ENCODE measurements around the gene KRTAP4-7.
"Not testable (repeated sequence)": the region's sequence is repeated elsewhere in the genome, so short reads cannot be mapped to it uniquely, and the experiment has no call there.

Gene KRTAP4-7

DNA sequence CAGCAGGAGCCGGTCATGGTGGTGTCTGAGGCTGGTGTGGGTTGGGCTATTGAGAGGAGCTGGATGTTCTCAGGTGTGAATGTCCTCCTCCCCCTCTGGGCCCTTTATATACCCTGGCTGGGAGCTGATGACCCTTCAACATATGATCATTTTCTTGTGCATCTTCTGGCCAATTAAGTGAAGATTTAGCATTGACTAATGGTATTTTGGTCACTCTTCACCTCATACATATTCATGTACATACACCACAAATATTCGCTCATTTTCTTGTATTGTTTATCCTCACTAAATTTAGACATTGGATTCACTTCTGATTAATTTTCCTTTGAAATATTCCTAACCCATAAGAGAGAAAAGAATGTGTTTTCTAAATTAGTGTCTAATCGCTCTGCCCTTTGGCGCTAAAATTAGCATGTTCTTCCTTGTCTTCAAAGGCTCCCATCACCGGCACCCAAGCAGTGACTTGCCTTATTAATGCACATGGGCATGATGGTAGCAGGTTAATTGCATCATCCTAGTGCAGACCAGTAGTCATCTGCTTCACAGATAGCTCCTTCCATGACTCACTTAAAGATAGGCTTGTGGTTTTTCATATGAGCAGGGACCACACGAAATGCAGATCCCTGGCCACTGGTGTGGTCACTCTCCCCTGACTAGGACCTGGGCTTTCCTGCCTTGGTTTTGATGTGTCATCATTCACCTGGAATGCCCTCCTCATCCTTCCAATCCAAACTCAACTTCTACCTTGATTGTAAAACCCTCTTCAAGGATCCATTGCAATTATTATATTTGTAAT lies 17.9 kb upstream of the KRTAP4-7 start, which contains the start of gene KRTAP2-4:
Gene KRTAP2-4, minus strand, starts transcription at position 51 of the 796 bp plus-strand sequence. Its CDS starts 34 bp downstream, at position 17.
- no peak for DNase-seq

DNA sequence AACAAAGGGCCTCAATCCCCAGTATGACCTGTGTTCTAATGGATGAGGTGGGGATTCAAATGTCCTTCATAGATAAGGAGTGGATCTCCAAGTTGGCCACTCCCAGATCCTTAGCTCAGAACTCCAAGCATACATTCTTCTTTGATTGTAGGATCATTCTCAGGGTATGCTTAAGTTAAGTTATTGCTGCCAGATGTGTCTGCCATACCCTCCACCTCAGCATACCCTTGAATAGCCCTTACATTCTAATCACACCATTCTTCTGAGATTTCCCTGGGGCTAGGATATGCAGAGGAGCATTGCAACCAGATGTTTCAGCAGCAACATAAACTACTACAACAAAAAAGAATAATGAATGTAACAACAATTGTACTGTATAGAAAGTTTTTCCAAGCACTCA lies 16.7 kb upstream of the KRTAP4-7 start:
- no peak for DNase-seq

DNA sequence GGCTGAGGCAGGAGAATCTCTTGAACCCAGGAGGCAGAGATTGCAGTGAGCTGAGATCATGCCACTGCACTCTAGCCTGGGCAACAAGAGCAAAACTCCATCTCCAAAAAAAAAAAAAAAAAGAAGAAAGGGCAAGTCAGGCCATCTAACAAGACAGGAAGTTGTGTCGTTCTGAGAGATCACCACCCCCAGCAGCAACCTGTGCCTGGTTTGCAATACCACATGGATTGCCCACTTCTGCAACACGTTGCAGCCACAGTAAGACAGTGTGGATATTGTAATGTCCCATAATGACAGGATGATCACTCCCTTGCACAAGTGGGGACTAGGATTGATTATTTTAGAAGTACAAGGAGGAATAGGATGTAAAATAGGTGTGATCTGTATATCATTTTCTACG lies 14.9 kb upstream of the KRTAP4-7 start:
- no peak for DNase-seq

DNA sequence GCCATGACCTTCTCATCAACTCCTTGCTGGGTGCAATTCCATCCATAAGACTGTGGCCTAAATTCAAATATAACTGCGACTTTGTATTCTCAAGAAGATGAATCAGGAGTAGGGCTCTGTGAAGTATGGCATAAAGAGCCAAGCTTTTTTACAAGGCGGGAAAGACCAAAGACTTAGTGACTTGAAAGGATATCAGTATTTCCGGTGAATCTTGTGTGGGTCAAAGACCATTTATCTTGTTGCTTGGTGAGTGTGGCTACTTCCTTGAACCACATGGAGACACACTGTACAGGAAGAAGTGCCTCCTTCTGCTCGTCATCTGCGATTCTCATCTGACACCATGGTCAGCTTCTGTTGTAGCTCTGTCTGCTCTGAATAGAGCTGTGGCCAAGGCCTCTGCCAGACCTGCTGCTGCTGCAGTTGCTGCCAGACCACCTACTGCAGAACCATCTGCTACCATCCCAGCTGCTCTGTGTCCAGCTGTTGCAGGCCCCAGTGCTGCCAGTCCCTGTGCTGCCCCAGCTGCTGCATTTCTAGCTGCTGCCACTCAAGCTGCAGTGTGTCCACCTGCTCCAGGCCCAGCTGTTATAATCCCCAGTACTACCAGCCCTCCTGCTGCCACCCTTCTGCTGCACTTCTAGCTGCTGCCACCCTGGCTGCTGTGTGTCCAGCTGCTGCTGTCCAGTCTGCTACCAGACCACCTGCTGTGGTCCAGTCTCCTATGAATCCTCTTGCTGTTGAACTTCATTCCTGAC lies 12.2 kb upstream of the KRTAP4-7 start:
- DNase-seq: no peak

DNA sequence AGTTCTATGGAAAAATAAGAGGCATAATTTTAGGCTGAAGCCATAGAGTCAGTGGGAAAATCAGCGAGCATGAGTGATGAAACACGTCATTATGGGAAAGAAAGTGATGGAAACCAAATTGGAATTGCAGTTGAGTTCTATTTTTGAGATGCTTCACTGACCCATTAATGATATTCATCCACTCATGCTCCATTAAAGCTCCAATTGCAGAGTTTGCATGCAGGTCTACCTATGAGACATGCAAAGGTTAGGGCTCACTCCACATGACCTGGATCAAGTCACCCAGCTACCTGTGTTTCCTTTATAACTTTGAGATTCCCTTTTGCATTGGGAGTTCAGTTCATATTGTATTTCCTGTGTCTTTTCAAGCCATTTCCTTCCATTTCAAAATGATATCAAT lies 10.3 kb upstream of the KRTAP4-7 start:
- no peak for DNase-seq

DNA sequence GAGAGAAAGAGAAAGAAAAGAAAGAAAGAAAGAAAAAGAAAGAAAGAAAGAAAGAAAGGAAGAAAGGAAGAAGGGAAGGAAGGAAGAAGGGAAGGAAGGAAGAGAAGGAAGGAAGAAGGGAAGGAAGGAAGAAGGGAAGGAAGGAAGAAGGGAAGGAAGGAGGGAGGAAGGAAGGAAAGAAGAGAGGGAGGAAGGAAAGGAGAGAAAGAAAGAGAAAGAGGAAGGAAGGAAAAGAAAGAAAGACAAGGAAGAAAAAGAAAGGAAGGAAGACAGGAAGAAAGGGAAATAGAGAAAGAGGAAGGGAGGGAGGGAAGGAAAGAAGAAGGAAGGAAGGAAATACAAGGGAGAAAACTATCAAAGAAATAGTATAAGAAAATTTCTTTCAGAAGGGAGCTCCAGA lies 7.2 kb upstream of the KRTAP4-7 start:
- no peak for DNase-seq

DNA sequence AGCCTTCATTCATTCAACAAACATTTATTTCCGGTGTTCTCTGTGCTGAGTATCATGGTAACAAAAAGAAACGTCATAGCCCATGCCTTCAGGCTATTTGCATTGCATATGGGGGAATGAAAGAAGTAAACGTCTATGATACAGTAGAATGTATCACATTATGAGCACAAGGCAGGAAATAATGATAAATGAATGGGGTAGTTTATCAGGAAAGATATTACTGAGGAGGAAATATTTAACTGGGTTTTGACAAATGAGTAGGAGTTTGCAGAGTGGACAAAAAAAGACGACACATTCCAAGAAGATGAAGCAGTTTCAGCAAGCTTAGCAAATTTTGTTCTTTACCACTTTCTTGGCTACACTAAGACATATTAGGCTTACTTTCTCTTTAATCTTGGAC lies 1.3 kb upstream of the KRTAP4-7 start:
- DNase-seq: no peak

DNA sequence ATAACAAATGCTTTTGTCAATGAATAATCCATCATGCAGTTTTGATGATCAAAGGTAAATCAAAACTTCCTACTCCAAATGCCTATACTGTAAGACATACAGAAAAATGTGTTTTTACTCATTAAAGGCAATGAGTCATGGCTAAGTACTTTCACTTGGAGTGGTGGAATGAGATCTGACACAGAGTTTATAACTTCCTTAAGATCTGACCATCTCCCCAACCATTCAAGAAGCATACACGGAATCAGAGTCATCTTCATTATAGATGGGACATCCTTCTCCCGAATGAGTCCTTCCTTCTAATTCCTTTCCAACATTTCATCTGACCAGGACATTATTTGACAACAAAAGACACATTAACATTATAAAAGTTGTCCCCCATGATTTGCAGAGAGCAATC lies 523 bp upstream of the KRTAP4-7 start:
- DNase-seq: not testable (repeated sequence)

DNA sequence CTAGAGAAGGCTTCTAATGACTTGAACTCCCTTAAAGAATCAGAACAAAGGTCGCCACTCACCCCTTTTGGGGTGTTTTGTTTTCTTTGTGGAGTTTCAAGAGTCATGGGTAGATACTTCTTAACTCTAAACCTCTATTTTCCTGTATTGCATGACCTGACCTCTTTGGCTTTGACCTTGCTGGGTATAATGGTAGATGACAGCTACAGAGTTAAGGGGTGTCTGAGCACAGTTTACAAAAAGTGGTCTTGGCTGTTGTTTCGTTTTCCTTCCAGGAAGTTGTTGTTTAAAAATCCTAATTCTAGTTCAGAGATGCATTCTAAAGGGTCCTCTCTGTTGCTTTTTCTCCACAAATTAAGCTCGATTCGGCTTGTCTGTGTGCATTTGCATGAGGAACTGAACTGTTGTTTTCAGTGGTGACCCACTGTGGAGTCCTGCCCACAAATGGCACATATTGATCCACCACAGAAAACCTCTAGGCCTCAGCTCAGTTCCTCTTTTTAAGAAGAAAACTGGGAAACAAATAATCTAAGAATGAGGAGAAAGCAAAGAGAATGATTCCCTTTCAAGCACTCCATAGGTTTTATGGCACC lies 4.9 kb downstream of the KRTAP4-7 start:
- not testable (repeated sequence) for DNase-seq

DNA sequence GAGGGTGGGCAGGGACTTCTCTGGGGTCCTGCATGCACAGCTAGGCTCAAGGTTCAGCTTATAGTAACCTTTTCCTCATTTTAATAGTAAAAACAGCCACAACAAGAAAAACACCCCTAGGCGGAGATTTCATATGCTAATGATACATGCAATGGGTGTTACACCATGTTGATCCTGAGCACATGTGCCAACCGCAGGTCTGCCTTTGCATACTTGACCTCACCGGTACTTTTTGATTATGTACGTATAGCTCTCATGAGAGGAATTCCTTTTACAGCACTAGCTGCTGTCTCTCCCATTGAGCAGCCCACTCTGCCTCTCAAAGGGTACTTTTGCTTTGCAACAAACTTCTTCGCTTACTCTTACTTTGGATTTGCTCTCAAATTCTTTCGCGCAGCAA lies 12.1 kb downstream of the KRTAP4-7 start:
- DNase-seq: no peak

DNA sequence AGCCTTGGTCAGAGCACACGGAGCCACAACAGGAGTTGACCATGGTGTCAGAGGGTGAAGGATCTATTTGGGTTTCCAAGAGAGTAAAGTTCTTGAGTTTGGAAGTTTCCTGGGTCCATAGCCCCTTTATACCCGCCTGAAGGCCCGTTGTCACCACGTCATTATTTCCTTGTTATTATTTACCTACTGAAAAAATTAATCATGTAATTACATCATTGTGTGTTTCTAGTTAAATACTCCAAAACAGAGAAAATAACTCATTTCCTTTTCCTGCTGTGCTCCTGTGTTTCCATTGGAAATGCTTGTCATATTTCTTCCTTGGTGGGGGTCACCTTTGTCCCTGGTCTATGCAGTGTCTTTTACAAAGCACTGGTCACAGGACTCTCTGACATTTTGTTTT lies 14.1 kb downstream of the KRTAP4-7 start, which contains the start of gene KRTAP4-8:
Gene KRTAP4-8, minus strand, starts transcription at position 101 of the 400 bp plus-strand sequence. Its CDS starts 58 bp downstream, at position 43.
- DNase-seq: no peak

DNA sequence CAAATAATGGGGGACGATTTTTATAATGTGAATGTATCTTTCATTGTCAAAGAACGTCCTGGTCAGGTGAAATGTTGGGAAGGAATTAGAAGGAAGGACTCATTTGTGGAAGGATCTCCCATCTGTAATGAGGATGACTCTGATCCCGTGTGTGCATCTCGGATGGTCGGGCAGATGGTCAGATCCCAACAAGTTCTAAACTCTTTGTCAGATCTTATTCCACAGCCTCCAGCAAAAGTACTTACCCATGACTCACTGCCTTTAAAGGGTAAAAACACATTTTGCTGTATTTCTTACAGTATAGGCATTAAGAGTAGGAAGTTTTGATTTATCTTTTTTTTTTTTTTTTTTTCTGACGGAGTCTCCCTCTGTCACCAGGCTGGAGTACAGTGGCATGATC lies 14.5 kb downstream of the KRTAP4-7 start:
- DNase-seq: no peak

DNA sequence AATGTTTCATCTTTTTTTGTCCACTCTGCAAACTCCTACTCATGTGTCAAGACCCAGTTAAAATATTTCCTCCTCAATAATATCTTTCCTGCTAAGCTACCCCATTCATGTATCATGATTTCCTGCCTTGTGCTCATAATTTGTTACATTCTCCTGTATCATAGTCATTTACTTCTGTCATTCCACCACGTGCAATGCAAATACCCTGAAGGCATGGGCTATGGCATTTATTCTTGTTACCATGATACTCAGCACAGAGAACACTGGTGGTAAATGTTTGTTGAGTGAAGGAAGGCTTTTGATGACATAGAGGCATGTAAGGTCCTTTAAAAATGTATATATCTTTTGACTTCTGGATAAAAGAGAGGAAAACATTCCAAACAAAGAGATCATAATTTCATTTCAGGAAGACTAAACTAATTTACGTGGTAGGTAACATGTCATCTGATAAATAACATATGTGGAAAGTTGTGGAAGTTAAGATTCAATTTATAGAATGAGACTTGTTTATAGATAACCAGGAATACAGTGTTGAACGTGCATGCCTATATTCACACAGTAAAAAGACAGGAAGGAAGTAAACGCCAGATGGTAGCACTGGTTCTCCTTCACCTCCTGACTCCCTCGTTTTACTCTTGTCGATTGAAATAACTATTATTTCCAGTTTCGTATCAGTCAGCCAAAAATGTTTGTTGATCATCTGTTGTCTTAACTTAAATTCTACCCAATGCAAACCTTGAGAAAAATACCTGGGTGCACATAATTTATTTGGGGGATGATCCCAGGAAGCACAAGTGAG lies 15.9 kb downstream of the KRTAP4-7 start:
- DNase-seq: not testable (repeated sequence)

DNA sequence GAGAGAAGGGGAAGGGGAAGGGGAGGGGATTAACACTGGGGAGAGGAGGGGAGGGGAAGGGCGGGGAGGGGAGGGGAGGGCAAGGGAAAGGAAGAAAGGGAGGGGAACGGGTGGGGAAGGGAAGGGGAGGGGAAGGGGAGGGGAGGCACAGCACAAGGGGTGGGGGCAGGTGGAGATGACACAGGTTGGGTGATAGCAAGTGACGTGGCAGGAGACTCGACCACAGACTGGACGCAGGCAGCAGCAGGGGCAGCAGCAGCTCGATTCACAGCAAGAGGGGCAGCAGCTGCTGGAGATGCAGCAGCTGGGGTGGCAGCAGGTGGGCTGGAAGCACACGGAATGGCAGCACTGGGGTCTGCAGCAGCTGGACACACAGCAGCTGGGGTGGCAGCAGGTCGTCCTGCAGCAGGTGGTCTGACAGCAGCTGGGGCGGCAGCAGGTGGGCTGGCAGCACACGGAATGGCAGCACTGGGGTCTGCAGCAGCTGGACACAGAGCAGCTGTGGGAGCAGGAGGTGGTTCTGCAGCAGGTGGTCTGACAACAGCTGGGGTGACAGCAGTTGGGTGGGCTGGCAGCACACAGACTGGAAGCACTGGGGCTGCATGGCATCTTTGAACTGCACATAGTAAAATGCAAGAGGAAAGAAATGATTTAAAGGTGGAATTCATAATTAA lies 17.8 kb downstream of the KRTAP4-7 start, which contains the start of gene KRTAP4-16:
Gene KRTAP4-16, minus strand, starts transcription at position 624 of the 674 bp plus-strand sequence. Its CDS starts 0 bp downstream, at position 624.
- no peak for DNase-seq

DNA sequence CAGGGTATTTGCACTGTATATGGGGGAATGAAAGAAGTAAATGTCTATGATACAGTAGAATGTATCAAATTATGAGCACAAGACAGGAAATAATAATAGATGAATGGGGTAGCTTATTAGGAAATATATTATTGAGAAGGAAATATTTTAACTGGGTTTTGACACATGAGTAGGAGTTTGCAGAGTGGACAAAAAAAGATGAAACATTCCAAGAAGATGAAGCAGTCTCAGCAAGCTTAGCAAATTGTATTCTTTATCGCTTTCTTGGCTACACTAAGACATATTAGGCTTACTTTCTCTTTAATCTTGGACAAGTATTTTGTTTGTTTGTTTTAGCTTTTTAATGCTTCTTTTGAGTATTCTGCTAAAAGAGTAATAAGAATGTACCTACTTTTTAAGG lies 19.9 kb downstream of the KRTAP4-7 start:
- no peak for DNase-seq

DNA sequence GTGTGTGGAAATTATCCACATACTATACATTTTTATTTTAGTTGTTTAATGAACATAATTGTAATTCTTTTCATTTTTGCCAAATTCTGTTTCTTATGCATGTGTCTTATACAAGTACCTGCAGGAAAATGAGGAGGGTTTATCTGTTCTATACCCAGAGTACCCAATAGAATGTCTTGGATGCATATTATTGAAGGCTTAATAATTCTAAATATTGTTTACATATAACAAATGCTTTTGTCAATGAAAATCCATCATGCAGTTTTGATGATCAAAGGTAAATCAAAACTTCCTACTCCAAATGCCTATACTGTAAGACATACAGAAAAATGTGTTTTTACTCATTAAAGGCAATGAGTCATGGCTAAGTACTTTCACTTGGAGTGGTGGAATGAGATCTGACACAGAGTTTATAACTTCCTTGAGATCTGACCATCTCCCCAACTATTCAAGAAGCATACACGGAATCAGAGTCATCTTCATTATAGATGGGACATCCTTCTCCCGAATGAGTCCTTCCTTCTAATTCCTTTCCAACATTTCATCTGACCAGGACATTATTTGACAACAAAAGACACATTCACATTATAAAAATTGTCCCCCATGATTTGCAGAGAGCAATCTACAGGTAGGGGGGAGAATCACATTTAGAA lies 20.6 kb downstream of the KRTAP4-7 start:
- DNase-seq: not testable (repeated sequence)

DNA sequence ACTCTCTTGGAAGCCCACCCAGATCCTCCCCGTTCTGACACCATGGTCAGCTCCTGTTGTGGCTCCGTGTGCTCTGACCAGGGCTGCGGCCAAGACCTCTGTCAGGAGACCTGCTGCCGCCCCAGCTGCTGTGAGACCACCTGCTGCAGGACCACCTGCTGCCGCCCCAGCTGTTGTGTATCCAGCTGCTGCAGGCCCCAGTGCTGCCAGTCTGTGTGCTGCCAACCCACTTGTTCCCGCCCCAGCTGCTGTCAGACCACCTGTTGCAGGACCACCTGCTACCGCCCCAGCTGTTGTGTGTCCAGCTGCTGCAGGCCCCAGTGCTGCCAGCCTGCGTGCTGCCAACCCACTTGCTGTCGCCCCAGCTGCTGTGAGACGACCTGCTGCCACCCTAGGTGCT lies 21.4 kb downstream of the KRTAP4-7 start, which contains the start of gene KRTAP4-9:
Gene KRTAP4-9, plus strand, starts transcription at position 43 of the 400 bp plus-strand sequence. Its CDS starts 0 bp downstream, at position 43.
- not testable (repeated sequence) for DNase-seq

DNA sequence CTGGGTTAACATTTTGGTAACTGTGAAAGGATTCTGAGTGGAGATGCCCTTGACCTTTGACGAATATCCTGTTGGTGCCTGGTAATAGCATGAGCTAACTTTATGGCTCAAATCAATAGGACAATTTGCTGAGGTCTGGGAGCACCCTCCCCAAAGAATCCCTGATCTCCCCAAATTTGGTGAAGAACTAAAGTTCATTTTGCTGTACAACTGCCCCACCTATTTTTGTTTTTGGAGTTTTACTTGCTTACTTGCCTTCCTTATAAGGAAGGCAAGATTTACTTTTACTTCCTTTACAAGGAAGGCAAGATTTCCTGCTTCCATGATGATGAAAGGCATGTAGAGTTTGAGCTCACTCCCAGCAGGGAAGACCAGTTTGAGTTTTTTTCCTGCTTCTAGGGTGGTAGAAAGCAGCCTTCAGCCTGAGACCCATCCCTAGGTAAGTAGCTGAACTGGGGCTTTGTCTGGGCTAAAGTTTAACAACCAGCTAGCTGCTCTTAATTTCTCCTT lies 24.0 kb downstream of the KRTAP4-7 start:
- no peak for DNase-seq

DNA sequence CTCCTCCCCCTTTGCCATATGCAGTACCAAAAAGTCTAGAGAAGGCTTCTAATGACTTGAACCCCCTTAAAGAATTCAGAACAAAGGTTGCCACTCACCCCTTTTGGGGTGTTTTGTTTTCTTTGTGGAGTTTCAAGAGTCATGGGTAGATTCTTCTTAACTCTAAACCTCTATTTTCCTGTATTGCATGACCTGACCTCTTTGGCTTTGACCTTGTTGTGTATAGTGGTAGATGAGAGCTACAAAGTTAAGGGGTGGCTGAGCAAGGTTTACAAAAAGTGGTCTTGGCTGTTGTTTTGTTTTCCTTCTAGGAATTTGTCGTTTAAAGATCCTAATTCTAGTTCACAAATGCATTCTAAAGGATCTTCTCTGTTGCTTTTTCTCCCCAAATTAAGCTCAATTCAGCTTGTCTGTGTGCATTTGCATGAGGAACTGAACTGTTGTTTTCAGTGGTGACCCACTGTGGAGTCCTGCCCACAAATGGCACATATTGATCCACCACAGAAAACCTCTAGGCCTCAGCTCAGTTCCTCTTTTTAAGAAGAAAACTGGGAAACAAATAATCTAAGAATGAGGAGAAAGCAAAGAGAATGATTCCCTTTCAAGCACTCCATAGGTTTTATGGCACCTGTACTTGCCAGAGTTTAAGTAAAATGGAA lies 24.9 kb downstream of the KRTAP4-7 start:
- not testable (repeated sequence) for DNase-seq

DNA sequence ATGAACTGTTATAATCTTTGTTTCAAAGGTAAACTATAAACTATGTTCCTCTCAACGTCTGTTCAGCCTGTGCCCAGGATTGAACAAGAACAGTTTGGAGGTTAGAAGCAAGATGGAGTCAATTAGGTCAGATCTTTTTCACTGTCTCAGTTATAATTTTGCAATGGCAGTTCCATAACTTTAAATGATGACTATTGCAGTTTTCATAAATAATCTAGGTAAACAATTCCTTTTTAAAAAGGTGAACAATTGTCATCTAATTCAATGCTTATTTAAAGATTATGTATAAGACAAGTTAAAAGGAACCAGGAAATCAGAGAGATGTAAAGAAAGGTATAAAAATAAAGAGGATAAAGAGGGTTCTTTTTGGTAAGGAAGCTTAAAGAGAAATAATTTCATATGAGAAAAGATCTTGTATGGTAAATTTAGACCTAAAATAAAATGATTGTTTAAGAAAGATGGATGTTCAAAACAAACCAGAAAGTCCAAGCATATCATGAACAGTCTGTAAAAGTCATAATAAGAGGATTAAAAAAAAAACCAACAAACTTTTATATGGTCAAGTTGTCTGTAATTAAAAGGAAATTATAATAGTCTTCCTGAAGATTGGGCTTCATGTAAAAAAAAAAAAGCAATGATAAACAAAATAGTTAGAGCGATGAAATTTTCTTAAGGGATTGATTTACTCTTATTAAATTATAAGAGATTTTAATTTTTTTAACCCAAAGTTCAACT lies 27.4 kb downstream of the KRTAP4-7 start:
- no peak for DNase-seq

Data from effector CD4-positive, alpha-beta T cell (primary cell).